Trophoblast cell (in vitro differentiated cells and primary cell): ENCODE measurements around the gene KLHL13.

Source experiments
- DNase-seq, 2 donors: peaks; one replicate each; pipeline ENCODE4 v3.0.0-alpha.2; 2016
- H2AFZ ChIP-seq: 2 replicates; pipeline ENCODE4 v1.6.1; 2013; ENCODE audit warnings: low read length, moderate library complexity, mild to moderate bottlenecking; ENCODE audit not compliant: insufficient read depth, poor library complexity
- H2AK5ac ChIP-seq: 2 replicates; pipeline ENCODE4 v1.6.1; 2013; ENCODE audit warnings: mild to moderate bottlenecking, low read length
- H2BK120ac ChIP-seq: 2 replicates; pipeline ENCODE4 v1.6.1; 2013; ENCODE audit warnings: low read length, mild to moderate bottlenecking, moderate library complexity; ENCODE audit not compliant: insufficient read depth, poor library complexity
- H2BK12ac ChIP-seq: 2 replicates; pipeline ENCODE4 v1.6.1; 2013; ENCODE audit warnings: mild to moderate bottlenecking, low read length, moderate library complexity
- H2BK5ac ChIP-seq: 2 replicates; pipeline ENCODE4 v1.6.1; 2013; ENCODE audit warnings: low read length, low read depth, moderate library complexity, mild to moderate bottlenecking; ENCODE audit not compliant: poor library complexity
- H3K14ac ChIP-seq: 2 replicates; pipeline ENCODE4 v1.6.1; 2013; ENCODE audit warnings: mild to moderate bottlenecking, low read length
- H3K18ac ChIP-seq: 2 replicates; pipeline ENCODE4 v1.6.1; 2013; ENCODE audit warnings: mild to moderate bottlenecking, low read length
- H3K23ac ChIP-seq: 2 replicates; pipeline ENCODE4 v1.6.1; 2013; ENCODE audit warnings: low read length
- H3K27ac ChIP-seq: 2 replicates; pipeline ENCODE4 v1.5.1; 2013; ENCODE audit warnings: low read depth, mild to moderate bottlenecking, inconsistent platforms, low read length, moderate library complexity
- H3K27me3 ChIP-seq: 2 replicates; pipeline ENCODE4 v1.6.1; 2013; ENCODE audit warnings: inconsistent platforms, mild to moderate bottlenecking, low read length, moderate library complexity; ENCODE audit not compliant: insufficient read depth
- H3K36me3 ChIP-seq, 2 experiments: 1 replicate in 1 of 2; 2 replicates in 1 of 2; pipeline ENCODE4 v1.6.1; 2013; ENCODE audit warnings: low read length in 2 of 2, mild to moderate bottlenecking in 2 of 2, moderate library complexity in 1 of 2; ENCODE audit not compliant: insufficient read depth in 2 of 2, control insufficient read depth in 1 of 2
- H3K4ac ChIP-seq: 2 replicates; pipeline ENCODE4 v1.6.1; 2013; ENCODE audit warnings: low read depth, mild to moderate bottlenecking, low read length, moderate library complexity
- H3K4me1 ChIP-seq, 2 experiments: 1 replicate in 1 of 2; 2 replicates in 1 of 2; pipeline ENCODE4 v1.6.1; 2013; ENCODE audit warnings: low read length in 2 of 2, mild to moderate bottlenecking in 2 of 2, moderate library complexity in 1 of 2; ENCODE audit not compliant: insufficient read depth in 2 of 2, control insufficient read depth in 1 of 2
- H3K4me2 ChIP-seq: 2 replicates; pipeline ENCODE4 v1.6.1; 2013; ENCODE audit warnings: inconsistent platforms, mild to moderate bottlenecking, low read length, moderate library complexity
- H3K4me3 ChIP-seq: 2 replicates; pipeline ENCODE4 v1.5.1; 2013; ENCODE audit warnings: mild to moderate bottlenecking, low read depth, low read length, inconsistent platforms
- H3K79me1 ChIP-seq: one replicate; pipeline ENCODE4 v1.6.1; 2013; ENCODE audit warnings: low read length
- H3K79me2 ChIP-seq: 2 replicates; pipeline ENCODE4 v1.6.1; 2013; ENCODE audit warnings: low read length, mild to moderate bottlenecking; ENCODE audit not compliant: control insufficient read depth, insufficient read depth, poor library complexity
- H3K9ac ChIP-seq: 2 replicates; pipeline ENCODE4 v1.6.1; 2013; ENCODE audit warnings: mild to moderate bottlenecking, low read length
- H3K9me3 ChIP-seq: 2 replicates; pipeline ENCODE4 v1.6.1; 2013; ENCODE audit warnings: low read depth, mild to moderate bottlenecking, control low read depth, inconsistent platforms, low read length; ENCODE audit not compliant: insufficient read depth
- H4K12ac ChIP-seq: 2 replicates; pipeline ENCODE4 v1.6.1; 2013; ENCODE audit warnings: low read depth, mild to moderate bottlenecking, low read length, moderate library complexity
- H4K8ac ChIP-seq: 2 replicates; pipeline ENCODE4 v1.6.1; 2013; ENCODE audit warnings: low read depth, mild to moderate bottlenecking, low read length, moderate library complexity
- H4K91ac ChIP-seq: one replicate; pipeline ENCODE4 v1.6.1; 2013; ENCODE audit warnings: low read depth, mild to moderate bottlenecking, low read length, moderate library complexity
- WGBS: extraction: QIAGEN DNeasy Blood & Tissue Kit; methylation state at CpG from one replicate; pipeline ENCODE4 v1.1.7; 2013; ENCODE audit warnings: missing lambda C conversion rate; ENCODE audit not compliant: insufficient read length, insufficient coverage; ENCODE audit errors: extremely low coverage; 5-methylcytosine and 5-hydroxymethylcytosine counted together

Gene KLHL13

DNA sequence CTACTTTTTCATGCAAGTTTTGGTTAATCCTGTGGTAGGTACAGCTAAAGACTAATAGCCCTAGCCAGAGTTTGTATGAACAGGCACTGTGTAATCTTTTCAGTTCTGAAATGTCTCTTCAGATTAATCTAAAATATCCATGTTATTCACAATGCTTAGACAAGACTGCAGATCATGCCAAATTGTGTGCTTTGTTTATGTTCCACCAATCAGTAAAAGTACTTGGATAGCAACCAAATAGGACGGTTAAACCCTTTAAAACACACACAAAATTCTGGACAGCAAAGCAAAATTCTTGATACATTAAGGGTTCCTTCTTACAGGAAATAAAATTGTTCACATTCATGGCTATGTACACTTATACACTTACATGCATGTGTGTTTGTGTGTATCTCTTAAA is 139.1 kb downstream of the KLHL13 start:
- no peak overlapping the region for H3K27ac ChIP-seq

DNA sequence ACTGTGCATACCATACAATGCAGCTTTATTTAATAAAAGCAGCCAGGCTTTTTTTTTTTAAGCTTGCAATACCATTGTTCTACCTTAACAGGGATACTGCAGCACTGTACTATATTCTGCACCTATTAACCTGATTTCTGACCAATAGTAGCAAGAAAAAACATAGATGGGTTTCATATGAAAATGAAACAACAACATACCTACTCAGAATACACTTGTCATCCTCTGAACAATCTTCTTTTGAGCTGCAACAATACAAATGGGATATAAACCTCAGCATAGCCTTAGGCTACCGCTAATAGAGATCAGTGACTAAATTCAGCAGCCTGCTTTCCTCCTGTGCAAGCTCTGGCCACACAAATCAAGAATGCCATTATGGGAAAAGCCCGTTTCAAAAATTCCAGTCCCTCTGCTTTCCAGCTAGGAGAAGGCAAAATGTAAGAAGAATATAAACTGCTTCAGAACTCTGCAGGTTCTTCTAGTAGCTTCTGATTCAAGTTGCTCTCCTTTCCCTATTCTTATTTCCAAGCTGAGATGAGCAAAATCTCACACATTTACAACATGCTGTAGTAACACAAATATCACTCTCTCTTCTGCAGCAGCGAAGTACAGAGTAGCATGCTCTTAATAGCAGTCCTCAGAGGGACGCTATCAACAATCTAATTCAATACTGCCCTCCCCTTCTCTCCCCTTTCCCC is 143.4 kb downstream of the KLHL13 start:
- no peaks in the 10 kb centered on the region for H3K4me1 ChIP-seq
- no peak overlapping the region for H3K14ac ChIP-seq
- H4K12ac ChIP-seq = no peak overlapping the region
- H2AK5ac ChIP-seq = no peak overlapping the region
- no peaks in the 10 kb centered on the region for H3K27me3 ChIP-seq
- no peaks in the 10 kb centered on the region for H3K9me3 ChIP-seq
- no peak overlapping the region for H3K18ac ChIP-seq
- H3K79me1 ChIP-seq = no peaks in the 10 kb centered on the region
- DNase-seq = peak in 1 of 2 donors; percentile 19
- H4K91ac ChIP-seq = no peak overlapping the region
- H3K79me2 ChIP-seq = no peaks in the 10 kb centered on the region
- no peak overlapping the region for H2BK12ac ChIP-seq
- H4K8ac ChIP-seq = no peak overlapping the region
- no peak overlapping the region for H2BK120ac ChIP-seq
- H3K9ac ChIP-seq = no peak overlapping the region
- no peaks in the 10 kb centered on the region for H3K36me3 ChIP-seq
- WGBS = no CpG with 5 or more reads among the region's 4 CpGs
- no peak overlapping the region for H3K4ac ChIP-seq
- H3K23ac ChIP-seq = no peak overlapping the region
- no peak overlapping the region for H3K4me3 ChIP-seq
- H3K4me2 ChIP-seq = no peak overlapping the region
- no peak overlapping the region for H2AFZ ChIP-seq
- H3K27ac ChIP-seq = no peak overlapping the region
- H2BK5ac ChIP-seq = no peak overlapping the region

More for the DNA sequence above, 139.1 kb downstream of the KLHL13 start:
- Histone ChIP-seq H3K79me2 (no peaks in the 10 kb centered on the region), H2AFZ (no peak overlapping the region), H3K9ac (no peak overlapping the region), H2BK12ac (no peak overlapping the region), H2BK5ac (no peak overlapping the region), H3K9me3 (no peaks in the 10 kb centered on the region), H3K4ac (no peak overlapping the region), H3K18ac (no peak overlapping the region), H2BK120ac (no peak overlapping the region), H3K4me1 (no peaks in the 10 kb centered on the region), H2AK5ac (no peak overlapping the region), H3K27me3 (no peaks in the 10 kb centered on the region), H4K8ac (no peak overlapping the region), H4K91ac (no peak overlapping the region), H3K4me2 (no peak overlapping the region), H3K4me3 (no peak overlapping the region), H3K23ac (no peak overlapping the region), H3K79me1 (no peaks in the 10 kb centered on the region), H4K12ac (no peak overlapping the region), H3K36me3 (no peaks in the 10 kb centered on the region), H3K14ac (no peak overlapping the region)
- DNase-seq = no peak
- no CpG with 5 or more reads among the region's 1 CpG for WGBS

- no peaks in the 10 kb centered on the region for H3K79me2 ChIP-seq
- no peaks in the 10 kb centered on the region for H3K79me1 ChIP-seq
- no peak overlapping the region for H2AFZ ChIP-seq
- no peaks in the 10 kb centered on the region for H3K36me3 ChIP-seq
- no peak overlapping the region for H3K23ac ChIP-seq
- H2BK120ac ChIP-seq = no peak overlapping the region
- no peaks in the 10 kb centered on the region for H3K4me1 ChIP-seq
- peak; percentile 12 to 56 for DNase-seq
- H2AK5ac ChIP-seq = no peak overlapping the region
- H3K27me3 ChIP-seq = no peaks in the 10 kb centered on the region
- H3K4me2 ChIP-seq = no peak overlapping the region
- no peak overlapping the region for H4K8ac ChIP-seq
- H3K27ac ChIP-seq = no peak overlapping the region
- H2BK5ac ChIP-seq = no peak overlapping the region
- no peak overlapping the region for H3K9ac ChIP-seq
- no peak overlapping the region for H3K14ac ChIP-seq
- H4K91ac ChIP-seq = no peak overlapping the region
- no peak overlapping the region for H3K18ac ChIP-seq
- H4K12ac ChIP-seq = no peak overlapping the region
- H3K9me3 ChIP-seq = no peaks in the 10 kb centered on the region
- WGBS = no CpG with 5 or more reads among the region's 7 CpGs
- H2BK12ac ChIP-seq = no peak overlapping the region
- H3K4ac ChIP-seq = no peak overlapping the region
- no peak overlapping the region for H3K4me3 ChIP-seq
These were observed 143.9 kb downstream of the KLHL13 start for GRCh38 chrX:117972711-117973109.

GRCh38 chrX:117969782-117970181 is 146.8 kb downstream of the KLHL13 start:
- H4K8ac ChIP-seq = no peak overlapping the region
- no peak overlapping the region for H2BK120ac ChIP-seq
- H3K79me1 ChIP-seq = no peaks in the 10 kb centered on the region
- no peak overlapping the region for H3K4me2 ChIP-seq
- no peak overlapping the region for H2BK5ac ChIP-seq
- H3K14ac ChIP-seq = no peak overlapping the region
- no peak overlapping the region for H2AFZ ChIP-seq
- no peak overlapping the region for H3K4me3 ChIP-seq
- H3K9ac ChIP-seq = no peak overlapping the region
- H2BK12ac ChIP-seq = no peak overlapping the region
- no peak overlapping the region for H4K91ac ChIP-seq
- H3K18ac ChIP-seq = no peak overlapping the region
- DNase-seq = no peak
- WGBS = no CpG with 5 or more reads among the region's 2 CpGs
- no peaks in the 10 kb centered on the region for H3K79me2 ChIP-seq
- no peaks in the 10 kb centered on the region for H3K4me1 ChIP-seq
- no peaks in the 10 kb centered on the region for H3K9me3 ChIP-seq
- no peaks in the 10 kb centered on the region for H3K36me3 ChIP-seq
- H3K4ac ChIP-seq = no peak overlapping the region
- no peaks in the 10 kb centered on the region for H3K27me3 ChIP-seq
- no peak overlapping the region for H4K12ac ChIP-seq
- no peak overlapping the region for H2AK5ac ChIP-seq
- H3K23ac ChIP-seq = no peak overlapping the region
- H3K27ac ChIP-seq = no peak overlapping the region
